ENCODE measurements around the gene FITM2.
A peak's percentile ranks its signal among the peaks of the same experiment; 100 is the strongest.
"Not testable (repeated sequence)": the region's sequence is repeated elsewhere in the genome, so short reads cannot be mapped to it uniquely, and the experiment has no call there.

FITM2 gene

DNA sequence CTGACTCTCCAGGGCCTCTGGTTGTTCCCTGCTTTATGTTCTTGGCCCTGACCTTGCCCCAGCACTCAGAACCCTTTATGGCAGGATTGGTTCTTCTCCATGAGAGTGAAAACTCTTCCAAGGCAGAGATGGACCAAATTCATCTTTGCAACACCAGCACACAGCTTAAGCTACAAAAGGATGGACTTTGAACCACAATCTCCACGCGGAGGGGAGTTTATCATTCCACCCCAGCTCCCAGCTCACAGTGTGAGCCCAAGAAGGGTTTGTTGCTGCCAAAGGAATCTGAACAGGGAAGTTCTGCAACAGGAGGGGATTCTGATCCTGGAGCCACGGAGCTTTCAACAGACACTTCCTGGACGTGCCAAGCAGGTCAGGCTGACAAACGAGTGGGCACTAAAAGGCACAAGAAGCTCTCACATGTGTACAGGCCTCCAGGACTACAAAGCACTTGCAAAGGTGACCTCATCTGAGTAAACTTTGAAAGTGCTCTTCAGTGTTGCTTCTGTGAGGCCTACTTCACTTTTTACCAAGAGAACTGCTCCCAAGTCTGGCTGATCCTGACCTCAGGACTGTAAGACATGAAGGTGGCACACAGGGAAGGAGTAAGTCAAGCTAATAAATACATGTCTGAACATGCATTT is 8.9 kb downstream of the FITM2 start:
- ATAC-seq (ENCODE audit: low read depth) (peak; percentile 26; the same call in 1 of the 3 replicates), DNase-seq (ENCODE audit: low spot score) (no peak)
- TF ChIP-seq, protein P1, sequence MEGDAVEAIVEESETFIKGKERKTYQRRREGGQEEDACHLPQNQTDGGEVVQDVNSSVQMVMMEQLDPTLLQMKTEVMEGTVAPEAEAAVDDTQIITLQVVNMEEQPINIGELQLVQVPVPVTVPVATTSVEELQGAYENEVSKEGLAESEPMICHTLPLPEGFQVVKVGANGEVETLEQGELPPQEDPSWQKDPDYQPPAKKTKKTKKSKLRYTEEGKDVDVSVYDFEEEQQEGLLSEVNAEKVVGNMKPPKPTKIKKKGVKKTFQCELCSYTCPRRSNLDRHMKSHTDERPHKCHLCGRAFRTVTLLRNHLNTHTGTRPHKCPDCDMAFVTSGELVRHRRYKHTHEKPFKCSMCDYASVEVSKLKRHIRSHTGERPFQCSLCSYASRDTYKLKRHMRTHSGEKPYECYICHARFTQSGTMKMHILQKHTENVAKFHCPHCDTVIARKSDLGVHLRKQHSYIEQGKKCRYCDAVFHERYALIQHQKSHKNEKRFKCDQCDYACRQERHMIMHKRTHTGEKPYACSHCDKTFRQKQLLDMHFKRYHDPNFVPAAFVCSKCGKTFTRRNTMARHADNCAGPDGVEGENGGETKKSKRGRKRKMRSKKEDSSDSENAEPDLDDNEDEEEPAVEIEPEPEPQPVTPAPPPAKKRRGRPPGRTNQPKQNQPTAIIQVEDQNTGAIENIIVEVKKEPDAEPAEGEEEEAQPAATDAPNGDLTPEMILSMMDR (IDR thresholded peaks at IDR 0.05; ENCODE audit: poor library complexity, severe bottlenecking), result no peak
- no peak overlapping the region for H3K27ac ChIP-seq (ENCODE audit: poor library complexity, severe bottlenecking)
- no peaks in the 10 kb centered on the region for H3K27me3 ChIP-seq (ENCODE audit: insufficient read depth, poor library complexity, severe bottlenecking)
- no peaks in the 10 kb centered on the region for H3K36me3 ChIP-seq (ENCODE audit: low read depth)
- no peak overlapping the region for H3K4me3 ChIP-seq (ENCODE audit: severe bottlenecking)
- no peaks in the 10 kb centered on the region for H3K4me1 ChIP-seq (ENCODE audit: insufficient read depth, poor library complexity, severe bottlenecking)
- no peaks in the 10 kb centered on the region for H3K9me3 ChIP-seq (ENCODE audit: severe bottlenecking)

DNA sequence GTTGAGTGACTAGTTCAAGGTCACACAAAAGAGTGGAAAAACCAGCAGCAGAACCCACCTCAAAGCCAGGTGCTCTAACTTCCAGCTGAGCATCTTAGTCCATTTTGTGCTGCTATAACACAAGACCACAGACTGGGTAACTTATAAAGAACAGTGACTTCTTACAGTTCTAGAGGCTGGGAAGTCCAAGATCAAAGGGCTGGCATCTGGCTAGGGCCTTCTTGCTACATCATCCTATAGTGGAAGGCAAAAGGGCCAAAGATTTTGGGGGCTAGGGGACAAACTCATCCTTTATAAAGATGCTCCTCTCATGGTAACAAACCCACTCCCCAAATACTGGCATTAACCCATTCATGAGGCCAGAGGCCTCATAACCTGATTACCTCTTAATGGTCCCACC is 9.7 kb downstream of the FITM2 start:
- ATAC-seq (ENCODE audit: low read depth) (no peak), DNase-seq (ENCODE audit: low spot score) (peak; percentile 11)
- TF ChIP-seq, protein P1 (IDR thresholded peaks at IDR 0.05; ENCODE audit: poor library complexity, severe bottlenecking), result no peak
- H3K4me1 ChIP-seq (ENCODE audit: insufficient read depth, poor library complexity, severe bottlenecking), result no peaks in the 10 kb centered on the region
- no peaks in the 10 kb centered on the region for H3K9me3 ChIP-seq (ENCODE audit: severe bottlenecking)
- H3K36me3 ChIP-seq (ENCODE audit: low read depth), result no peaks in the 10 kb centered on the region
- H3K27me3 ChIP-seq (ENCODE audit: insufficient read depth, poor library complexity, severe bottlenecking), result no peaks in the 10 kb centered on the region
- no peak overlapping the region for H3K27ac ChIP-seq (ENCODE audit: poor library complexity, severe bottlenecking)
- H3K4me3 ChIP-seq (ENCODE audit: severe bottlenecking), result no peak overlapping the region

DNA sequence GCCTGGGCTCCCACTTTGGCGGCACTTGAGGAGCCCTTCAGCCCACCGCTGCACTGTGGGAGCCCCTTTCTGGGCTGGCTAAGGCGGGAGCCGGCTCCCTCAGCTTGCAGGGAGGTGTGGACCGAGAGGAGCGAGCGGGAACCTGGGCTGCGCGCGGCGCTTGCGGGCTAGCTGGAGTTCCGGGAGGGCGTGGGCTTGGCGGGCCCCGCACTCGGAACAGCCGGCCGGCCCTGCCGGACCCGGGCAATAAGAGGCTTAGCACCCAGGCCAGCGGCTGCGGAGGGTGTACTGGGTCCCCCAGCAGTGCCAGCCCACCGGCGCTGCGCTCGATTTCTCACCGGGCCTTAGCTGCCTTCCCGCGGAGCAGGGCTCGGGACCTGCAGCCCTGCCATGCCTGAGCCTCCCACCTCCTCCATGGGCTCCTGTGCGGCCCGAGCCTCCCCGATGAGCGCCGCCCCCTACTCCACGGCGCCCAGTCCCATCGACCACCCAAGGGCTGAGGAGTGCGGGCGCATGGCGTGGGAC is 11.9 kb downstream of the FITM2 start:
- not testable (repeated sequence) for H3K27me3 ChIP-seq (ENCODE audit: insufficient read depth, poor library complexity, severe bottlenecking); H3K27ac ChIP-seq (ENCODE audit: poor library complexity, severe bottlenecking); H3K4me1 ChIP-seq (ENCODE audit: insufficient read depth, poor library complexity, severe bottlenecking); H3K4me3 ChIP-seq (ENCODE audit: severe bottlenecking); ATAC-seq (ENCODE audit: low read depth); H3K9me3 ChIP-seq (ENCODE audit: severe bottlenecking); H3K36me3 ChIP-seq (ENCODE audit: low read depth)
- peak; percentile 78 for DNase-seq (ENCODE audit: low spot score)

DNA sequence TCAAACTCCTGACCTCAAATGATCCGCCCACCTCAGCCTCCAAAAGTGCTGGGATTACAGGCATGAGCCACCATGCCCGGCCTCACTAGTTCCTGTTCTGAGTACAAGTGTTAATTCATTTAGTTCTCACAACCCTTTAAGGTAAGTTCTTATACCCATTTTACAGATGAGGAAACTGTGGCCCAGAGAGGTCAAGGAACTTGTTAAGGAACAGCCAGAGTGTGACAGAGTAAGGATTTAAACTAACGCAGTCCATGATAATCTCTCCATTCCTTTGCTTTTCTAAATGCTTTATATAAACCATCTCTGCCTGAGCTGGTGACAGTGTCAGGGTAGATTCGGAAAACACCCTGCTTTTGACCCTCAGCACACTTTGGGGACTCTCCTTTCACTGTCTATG is 13.3 kb downstream of the FITM2 start:
- no peak overlapping the region for H3K27ac ChIP-seq (ENCODE audit: poor library complexity, severe bottlenecking)
- TF ChIP-seq, protein P1 (IDR thresholded peaks at IDR 0.05; ENCODE audit: poor library complexity, severe bottlenecking), result no peak

DNA sequence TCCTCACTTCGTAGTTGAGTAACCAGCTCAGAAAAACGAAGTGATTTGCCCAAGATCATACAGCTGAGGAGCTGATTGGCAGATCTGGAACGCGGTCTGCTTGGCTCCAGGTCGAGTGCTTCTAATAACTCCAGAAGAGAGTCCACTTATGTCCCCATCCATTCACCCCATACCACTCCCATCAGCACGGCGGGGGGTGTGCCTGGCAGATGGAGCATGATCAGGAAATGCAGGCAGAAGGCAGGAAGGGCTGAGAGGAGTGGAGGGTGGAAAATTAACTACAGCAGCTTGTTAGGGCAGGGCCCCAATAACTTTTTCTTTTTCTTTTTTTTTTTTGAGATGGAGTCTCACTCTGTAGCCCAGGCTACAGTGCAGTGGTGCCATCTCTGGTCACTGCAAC is 15.0 kb downstream of the FITM2 start:
- H3K9me3 ChIP-seq (ENCODE audit: severe bottlenecking), result no peaks in the 10 kb centered on the region
- TF ChIP-seq, protein P1 (IDR thresholded peaks at IDR 0.05; ENCODE audit: poor library complexity, severe bottlenecking), result no peak

More for the DNA sequence above, 13.3 kb downstream of the FITM2 start:
- no peak overlapping the region for H3K4me3 ChIP-seq (ENCODE audit: severe bottlenecking)
- no peaks in the 10 kb centered on the region for H3K36me3 ChIP-seq (ENCODE audit: low read depth)
- DNase-seq (ENCODE audit: low spot score) (no peak), ATAC-seq (ENCODE audit: low read depth) (no peak)
- no peaks in the 10 kb centered on the region for H3K4me1 ChIP-seq (ENCODE audit: insufficient read depth, poor library complexity, severe bottlenecking)
- H3K9me3 ChIP-seq (ENCODE audit: severe bottlenecking), result no peaks in the 10 kb centered on the region
- no peaks in the 10 kb centered on the region for H3K27me3 ChIP-seq (ENCODE audit: insufficient read depth, poor library complexity, severe bottlenecking)

More for the DNA sequence above, 15.0 kb downstream of the FITM2 start:
- no peak for ATAC-seq (ENCODE audit: low read depth)
- H3K4me3 ChIP-seq (ENCODE audit: severe bottlenecking), result no peak overlapping the region
- H3K27ac ChIP-seq (ENCODE audit: poor library complexity, severe bottlenecking), result no peak overlapping the region
- H3K4me1 ChIP-seq (ENCODE audit: insufficient read depth, poor library complexity, severe bottlenecking), result no peaks in the 10 kb centered on the region
- DNase-seq (ENCODE audit: low spot score), result no peak
- no peaks in the 10 kb centered on the region for H3K36me3 ChIP-seq (ENCODE audit: low read depth)
- H3K27me3 ChIP-seq (ENCODE audit: insufficient read depth, poor library complexity, severe bottlenecking), result no peaks in the 10 kb centered on the region
